HG02610 (cell line): ENCODE measurements around the gene CDIPT.
"Not testable (repeated sequence)": the region's sequence is repeated elsewhere in the genome, so short reads cannot be mapped to it uniquely, and the experiment has no call there.

Experiments used
- ATAC-seq: cut with Tn5 transposase; IDR thresholded peaks from one replicate; pipeline ENCODE4 v1.9.1; 2021; ENCODE audit warnings: mild to moderate bottlenecking, moderate library complexity; ENCODE audit not compliant: unreplicated experiment

The CDIPT gene

DNA sequence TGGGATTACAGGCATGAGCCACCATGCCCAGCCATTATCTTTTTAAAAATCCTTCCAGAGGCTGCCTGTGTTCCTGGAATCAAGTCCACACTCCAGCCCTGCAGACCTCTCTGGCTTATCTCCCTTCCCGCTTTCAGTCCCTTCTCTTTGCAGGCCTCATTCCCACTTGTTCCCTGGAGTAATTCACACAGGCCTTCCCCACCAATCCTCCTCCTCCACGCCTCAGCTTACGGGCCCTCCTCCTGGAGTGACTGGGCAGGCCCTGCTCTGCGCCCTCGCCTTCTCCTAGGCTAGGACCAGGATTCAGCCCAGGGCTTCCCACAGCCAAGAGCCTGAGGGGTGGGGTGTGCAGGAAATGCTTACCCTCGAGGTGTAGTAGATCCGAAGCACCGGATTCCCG is 2.8 kb downstream of the CDIPT start:
- no peak for ATAC-seq

DNA sequence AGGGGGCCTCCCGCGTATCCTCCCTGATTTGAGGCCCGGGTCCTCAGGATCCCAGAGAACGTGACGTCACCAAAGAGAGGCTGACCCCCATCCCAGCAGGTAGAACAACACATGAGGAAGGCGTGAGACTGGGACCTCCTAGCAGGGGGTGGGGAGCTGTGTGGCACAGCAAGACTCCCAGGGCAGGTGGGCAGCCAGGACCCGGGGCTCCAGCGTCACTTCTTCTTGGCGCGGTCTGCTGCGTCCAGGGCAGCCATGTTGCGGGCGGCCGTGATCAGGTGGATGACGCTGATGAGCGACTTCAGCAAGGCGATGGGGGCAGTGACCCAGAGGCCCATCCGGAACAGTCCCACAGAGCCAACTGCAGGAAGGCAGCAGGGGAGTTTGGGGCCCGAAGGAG is 4.1 kb downstream of the CDIPT start:
- ATAC-seq: no peak

DNA sequence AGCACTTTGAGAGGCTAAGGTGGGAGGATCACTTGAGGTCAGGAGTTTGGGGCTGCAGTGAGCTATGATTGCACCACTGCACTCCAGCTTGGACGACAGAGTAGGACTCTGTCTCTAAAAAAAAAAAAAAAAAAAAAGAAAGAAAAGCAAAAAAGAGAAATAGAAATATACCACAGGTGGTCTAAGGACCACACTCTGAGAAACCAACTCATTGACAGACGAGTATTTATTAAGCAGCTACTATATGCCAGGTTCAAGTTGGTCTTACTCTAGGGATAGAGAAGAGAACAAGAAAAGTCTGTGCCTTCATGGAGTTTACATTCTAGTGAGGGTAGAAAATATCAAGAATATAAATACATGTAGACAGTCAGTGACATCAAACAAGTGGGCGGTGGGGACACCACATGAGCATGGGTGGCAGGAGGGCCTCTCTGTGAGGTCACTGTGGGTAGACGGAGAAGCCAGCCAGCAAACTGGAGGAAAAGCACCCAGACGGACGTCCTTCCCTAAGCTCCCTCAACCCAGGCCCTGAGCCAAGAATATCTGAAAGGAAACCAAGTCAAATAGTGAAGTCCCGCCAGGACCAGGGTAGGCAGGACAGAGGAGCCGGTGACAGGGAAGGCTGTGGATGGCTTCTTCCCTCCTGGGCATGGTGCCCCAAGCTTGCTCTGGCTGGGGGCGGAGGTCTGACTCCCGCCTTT is 4.7 kb downstream of the CDIPT start:
- ATAC-seq: no peak

DNA sequence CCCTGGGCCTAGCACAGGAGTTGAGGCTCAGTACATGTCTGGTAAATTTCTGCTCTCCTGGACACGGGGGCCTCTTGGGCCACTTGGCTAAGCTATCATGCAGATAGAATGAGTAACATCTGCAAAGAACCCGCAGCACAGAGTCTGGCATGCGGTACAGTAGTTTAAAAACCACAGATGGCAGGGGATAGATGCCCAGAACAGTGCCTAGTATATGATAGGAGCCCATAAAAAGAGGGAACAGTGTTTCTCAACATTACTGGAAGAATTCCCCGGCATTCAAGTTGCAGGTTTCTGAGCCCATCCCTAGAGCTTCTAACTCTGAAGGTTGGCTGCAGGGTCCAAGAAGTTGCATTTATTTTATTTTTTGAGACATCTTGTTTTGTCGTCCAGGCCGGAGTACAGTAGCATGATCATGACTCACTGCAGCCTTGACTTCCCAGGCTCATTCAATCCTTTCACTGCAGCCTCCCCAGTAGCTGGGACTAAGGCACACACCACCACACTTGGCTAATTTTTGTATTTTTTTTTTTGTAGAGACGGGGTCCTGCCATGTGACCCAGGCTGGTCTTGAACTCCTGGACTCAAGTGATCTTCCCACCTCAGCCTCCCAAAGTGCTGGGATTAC is 5.8 kb downstream of the CDIPT start:
- no peak for ATAC-seq

DNA sequence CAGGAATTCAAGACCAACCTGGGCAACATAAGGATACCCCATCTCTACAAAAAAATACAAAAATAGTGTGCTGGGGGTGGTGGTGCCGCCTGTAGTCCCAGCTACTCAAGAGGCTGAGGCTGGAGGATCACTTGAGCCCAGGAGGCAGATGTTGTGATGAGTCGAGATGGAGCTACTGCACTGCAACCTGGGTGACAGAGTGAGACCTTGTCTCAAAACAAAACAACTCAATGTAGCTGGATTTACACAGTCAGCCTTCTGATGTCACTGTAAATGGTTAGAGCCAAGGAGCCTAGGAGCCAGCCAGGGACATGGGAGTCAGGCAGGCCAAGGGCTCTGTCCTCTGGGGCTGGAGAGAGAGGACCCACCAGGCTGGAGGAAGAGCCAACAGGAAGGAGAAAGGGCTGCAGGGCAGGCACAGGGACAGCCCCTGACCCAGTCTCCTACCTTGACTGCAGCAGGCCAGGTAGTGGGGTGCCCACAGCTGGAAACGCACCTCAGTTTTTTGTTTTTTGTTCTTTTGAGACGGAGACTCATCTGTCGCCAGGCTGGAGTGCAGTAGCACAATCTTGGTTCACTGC is 8.4 kb downstream of the CDIPT start:
- no peak for ATAC-seq

DNA sequence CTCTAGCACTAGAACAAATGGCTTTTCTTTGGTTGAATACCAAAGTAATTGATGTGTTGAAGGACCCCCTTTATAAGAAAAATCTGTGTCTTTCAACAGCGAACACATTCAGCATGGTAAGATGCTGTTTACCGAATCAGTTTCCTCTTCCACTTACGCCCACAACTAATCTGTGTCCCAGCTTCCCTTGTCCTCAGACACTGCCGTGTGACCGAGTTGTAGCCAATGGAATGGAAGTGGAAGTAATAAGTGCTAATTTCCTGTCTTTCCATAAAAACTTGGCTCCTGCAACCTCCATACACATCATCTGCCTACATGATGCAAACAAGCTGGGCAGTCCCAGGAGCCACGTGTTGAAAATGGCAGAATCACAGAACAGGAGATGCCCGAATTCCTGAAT is 10.4 kb downstream of the CDIPT start:
- no peak for ATAC-seq

DNA sequence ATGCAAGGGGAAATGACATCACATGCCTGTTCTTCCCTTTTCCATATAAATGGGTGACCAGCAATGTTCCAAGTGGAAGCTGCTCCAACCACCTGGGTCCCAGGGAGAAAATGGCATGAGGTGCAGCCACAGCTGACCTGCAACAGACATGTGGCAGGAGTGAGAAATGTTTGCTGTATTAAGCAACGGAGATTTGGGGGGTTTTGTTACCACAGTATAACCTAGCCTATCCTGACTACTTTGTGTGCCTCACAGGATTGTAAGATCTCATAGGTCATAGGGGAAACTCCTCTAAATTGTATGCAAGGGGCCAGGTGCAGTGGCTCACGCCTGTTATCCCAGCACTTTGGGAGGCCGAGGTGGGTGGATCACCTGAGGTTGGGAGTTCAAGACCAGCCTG is 12.0 kb downstream of the CDIPT start:
- no peak for ATAC-seq

DNA sequence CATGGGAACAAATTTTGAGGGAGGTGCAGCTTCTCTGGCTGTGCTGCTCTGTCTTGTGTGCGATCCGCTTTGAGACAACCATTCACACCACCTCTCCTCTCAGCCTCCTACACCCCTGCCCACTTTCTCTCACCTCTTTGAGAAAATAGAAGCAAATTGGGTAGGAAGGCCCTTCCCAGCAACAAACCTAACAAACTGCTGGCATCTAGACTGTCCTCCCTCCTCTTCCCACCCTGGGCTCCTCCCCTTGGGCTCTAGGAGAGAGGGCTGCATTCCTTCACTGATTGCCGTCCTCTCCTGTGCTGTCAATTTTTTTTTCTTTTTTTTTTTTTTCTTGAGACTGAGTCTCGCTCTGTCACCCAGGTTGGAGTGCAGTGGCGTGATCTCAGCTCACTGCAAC is 13.5 kb downstream of the CDIPT start:
- ATAC-seq: no peak

DNA sequence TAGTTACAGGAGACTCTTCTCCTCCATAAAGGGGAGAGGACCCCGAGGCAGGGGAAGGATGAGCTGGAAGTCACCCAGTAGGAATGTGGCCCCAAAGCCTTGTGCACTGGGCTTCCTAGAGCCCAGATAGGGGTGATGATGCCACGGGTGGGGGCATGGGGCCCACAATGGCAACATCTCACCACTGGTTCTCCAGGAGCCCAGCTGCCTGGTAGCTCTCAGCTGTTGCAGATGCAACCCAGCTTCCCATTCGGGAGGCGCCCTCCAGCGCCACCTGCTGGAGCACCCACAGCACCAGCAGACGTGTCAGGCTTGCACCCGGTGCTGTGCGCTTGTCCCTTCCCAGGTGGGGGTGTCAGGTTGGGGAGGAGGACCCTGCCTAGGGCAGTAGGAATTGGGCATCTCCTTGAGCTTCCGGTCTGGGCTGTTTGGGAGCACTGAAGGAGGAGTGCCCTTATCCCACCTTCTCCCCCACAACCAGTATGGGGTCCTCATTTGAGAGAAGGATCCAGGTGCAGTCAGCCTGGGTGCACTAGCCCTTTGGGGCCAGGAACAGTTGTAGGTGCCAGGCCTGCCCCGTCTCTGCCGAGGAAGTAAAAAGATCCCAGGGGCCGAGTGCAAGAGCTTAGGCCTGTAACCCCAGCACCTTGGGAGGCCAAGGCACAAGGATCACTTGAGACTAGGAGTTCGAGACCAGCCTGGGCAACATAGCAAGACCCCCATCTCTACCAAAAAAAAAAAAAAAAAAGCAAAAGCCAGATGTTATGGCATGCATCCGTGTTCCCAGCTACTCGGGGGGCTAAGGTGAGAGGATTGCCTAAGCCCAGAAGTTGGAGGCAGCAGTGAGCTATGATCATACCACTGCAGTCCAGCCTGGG is 14.4 kb downstream of the CDIPT start:
- no peak for ATAC-seq

DNA sequence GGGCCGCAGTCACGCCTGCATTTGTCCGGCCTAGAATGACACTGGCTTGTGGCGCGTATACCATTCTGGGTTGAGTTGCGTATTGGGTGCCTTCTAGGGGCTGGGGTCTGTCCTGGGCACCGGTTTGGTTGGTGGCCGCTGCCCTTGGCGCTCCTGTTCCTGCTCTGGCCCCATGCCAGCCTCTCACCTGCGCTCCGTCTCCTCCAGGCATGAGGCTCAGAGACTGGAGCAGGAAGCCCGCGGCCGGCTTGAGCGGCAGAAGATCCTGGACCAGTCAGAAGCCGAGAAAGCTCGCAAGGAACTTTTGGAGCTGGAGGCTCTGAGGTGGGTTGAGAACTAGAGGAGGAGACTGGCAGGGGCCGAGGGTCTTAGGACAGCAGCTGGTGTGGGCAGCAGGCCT is 17.4 kb downstream of the CDIPT start:
- no peak for ATAC-seq

DNA sequence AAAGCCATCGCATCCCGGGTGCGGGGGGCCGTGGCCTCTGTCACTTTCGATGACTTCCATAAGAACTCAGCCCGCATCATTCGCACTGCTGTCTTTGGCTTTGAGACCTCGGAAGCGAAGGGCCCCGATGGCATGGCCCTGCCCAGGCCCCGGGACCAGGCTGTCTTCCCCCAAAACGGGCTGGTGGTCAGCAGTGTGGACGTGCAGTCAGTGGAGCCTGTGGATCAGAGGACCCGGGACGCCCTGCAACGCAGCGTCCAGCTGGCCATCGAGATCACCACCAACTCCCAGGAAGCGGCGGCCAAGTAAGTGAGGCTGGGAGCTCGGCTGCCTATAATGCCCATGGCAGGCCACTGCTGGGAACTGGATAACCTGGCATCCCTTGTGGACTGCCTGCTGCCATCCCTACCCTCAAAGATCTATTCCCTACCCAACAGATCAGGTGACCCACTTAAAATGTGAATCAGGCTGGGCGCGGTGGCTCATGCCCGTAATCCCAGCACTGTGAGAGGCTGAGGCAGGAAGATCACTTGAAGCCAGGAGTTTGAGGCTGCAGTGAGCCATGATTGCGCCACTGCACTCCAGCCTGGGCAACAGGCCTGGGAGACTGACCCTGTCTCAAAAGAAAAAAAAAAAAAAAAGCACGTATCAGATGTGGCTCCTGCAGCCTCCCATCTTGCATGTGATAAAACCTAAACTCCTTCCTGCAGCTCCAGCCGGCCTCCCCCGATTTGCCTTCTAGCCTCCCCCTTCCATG is 18.3 kb downstream of the CDIPT start:
- no peak for ATAC-seq

DNA sequence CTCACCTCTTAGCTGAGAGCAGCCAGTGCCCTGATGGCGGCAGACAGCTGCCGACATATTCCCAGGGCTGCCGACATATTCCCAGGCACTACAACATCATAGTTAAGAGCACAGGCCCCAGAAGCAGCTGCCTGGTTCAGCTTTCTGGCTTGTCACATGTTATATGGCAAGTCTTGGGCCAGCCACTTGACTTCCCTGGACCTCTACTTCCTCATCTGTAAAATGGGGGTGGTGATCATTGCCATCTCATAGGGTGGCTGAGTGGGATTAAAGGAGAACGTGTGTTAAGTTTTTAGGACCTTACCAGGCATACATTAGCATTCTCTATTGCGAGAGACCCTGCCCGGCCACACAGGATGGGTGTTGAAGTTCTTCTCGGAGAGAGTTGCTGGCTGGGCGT is 19.1 kb downstream of the CDIPT start:
- no peak for ATAC-seq

DNA sequence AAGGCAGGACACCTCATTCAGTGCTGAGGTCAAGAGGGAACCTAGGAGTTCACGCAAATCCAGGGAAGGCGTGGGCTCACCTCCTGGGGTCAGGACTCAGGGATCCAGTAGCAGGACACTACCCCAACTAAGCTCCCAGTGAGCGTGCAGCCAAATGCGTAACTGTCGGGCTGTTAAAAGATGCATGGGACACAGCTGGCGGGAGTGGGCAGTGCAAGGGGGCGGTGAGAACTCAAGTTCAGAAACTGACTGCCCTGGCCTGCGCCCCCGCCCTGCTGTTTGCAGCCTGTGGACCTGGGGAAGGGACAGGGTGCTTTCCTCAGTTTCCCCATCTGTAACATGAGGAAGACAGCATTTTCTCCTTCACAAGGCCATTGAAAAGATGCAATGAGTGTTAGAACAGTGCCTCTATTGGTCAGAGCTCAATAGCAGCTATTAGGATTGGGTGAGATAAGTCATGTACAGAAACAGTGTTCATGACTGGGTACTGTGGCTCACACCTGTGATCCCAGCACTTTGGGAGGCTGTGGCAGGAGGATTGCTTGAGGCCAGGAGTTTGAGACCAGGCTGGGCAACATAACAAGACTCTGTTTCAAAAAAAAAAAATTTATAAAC is 20.2 kb downstream of the CDIPT start:
- no peak for ATAC-seq

DNA sequence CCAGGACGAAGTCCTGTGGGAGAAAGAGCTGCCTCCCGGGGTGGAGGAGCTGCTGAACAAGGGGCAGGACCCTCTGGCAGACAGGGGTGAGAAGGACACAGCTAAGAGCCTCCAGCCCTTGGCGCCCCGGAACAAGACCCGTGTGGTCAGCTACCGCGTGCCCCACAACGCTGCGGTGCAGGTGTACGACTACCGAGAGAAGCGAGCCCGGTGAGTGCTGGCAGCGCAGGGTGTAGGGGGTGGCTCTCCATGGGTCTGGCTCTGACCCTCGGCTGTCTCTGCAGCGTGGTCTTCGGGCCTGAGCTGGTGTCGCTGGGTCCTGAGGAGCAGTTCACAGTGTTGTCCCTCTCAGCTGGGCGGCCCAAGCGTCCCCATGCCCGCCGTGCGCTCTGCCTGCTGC is 21.4 kb downstream of the CDIPT start:
- ATAC-seq: no peak

DNA sequence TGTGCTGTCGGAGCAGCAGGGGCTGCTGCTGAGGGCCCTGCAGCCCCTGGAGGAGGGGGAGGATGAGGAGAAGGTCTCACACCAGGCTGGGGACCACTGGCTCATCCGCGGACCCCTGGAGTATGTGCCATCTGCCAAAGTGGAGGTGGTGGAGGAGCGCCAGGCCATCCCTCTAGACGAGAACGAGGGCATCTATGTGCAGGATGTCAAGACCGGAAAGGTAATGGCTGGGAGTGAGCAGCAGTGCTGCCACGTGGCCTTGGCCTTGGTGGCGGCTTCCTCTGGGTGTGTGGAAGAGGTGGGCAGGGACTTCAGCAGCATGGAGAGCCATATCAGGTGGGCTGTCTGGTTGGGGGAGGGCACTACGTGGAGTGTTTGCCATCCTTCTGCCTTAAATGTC is 22.8 kb downstream of the CDIPT start:
- no peak for ATAC-seq

DNA sequence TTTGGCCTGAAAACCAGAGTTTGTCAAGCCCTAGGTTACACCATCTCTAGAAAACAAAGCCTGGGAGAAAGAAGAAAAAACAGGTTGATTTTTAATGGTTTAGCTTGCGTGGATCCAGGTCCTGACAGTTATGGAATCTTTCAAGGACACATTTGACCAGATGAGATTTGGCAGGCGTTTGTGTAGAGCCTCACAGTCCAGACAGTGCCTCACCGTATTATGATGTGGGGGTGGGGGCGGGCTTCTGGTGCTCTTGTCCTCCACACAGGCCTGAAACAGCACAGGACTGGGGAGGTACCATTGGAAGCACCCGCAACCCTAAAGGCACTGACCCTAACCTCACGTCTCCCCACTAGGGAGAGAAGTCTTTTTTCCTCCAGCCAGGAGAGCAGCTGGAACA is 23.2 kb downstream of the CDIPT start:
- no peak for ATAC-seq

DNA sequence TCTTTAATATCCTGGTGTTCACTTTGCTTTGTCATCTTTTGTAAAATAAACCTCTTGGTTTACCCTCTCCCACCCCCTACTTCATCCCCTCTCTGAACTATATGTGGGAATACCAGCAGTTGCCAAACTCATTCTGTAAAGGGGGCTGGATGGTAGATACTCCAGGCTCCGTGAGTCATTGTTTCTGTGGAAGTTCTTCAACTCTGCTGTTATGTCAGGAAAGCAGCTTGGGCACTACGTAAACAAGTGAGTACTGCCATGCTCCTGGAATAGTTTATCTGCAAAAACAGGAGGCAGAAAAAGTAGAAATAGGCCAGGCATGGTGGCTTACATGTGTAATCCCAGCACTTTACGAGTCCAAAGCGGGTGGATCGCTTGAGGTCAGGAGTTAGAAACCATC is 25.2 kb downstream of the CDIPT start:
- no peak for ATAC-seq

DNA sequence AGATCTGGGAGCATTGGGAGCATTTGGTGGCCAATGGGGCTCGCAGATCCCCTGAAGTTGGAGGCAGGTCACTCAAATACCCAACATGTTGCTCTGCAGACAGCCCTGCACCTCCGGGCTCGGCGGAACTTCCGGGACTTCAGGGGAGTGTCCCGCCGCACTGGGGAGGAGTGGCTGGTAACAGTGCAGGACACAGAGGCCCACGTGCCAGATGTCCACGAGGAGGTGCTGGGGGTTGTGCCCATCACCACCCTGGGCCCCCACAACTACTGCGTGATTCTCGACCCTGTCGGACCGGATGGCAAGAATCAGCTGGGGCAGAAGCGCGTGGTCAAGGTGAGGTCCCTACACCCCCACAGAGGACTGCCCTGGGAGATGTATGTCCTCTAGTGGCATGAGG is 26.4 kb downstream of the CDIPT start:
- ATAC-seq: no peak

DNA sequence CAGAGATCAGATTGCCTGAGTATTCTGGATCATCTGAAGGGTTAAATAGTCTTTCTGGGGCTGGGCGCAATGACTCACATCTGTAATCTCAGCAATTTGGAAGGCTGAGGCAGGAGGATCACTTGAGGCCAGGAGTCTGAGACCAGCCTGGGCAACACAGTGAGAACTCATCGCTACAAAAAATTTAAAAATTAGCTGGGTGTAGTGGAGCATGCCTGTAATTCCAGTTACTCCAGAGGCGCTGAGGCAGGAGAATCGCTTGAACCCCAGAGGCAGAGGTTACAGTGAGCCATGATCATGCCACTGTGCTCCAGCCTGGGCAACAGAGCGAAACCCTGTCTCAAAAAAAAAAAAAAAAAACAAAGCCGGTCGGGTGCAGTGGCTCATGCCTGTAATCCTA is 27.1 kb downstream of the CDIPT start:
- no peak for ATAC-seq

DNA sequence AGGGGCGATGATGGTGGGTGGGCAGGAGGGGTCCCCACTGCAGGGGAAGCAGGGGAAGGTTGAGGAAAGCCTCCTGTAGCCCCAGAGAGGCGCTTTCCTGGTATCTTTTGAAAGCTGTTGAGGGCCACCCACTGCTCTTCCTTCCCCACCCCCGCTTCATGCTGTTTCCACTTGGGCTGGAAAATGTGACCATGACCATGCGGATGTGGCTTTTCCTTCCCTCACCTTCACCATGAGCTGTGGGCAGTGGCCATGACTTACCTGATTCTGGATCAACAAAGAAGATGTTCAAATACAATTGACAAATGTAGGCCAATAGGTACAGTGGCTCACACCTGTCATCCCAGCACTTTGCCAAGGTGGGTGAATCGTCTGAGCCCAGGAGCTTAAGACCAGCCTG is 28.9 kb downstream of the CDIPT start:
- no peak for ATAC-seq

DNA sequence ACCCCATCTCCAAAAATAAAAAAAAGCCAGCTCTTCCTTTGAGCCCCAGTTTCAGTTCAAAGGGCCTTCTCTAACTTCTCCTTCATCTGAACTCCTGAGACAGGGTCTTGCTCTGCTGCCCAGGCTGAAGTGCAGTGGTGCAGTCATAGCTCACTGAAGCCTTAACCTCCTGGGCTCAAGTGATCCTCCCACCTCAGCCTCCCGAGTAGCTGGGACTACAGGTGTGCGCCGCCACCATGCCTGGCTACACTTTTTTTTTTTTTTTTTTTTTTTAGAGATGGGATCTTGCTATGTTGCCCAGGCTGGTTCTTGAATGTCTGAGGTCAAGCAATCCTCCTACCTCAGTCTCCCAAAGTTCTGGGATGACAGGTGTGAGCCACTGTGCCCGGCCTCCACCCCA is 29.8 kb downstream of the CDIPT start:
- ATAC-seq: not testable (repeated sequence)
